Mucosa of rectum (tissue), 2 donors: Measurements from ENCODE around the gene MBP.

Source experiments
- H3K27ac ChIP-seq, 2 donors: one replicate each; pipeline ENCODE4 v1.7.0; 2013; ENCODE audit warnings: inconsistent platforms in 2 of 2, low read depth in 2 of 2, low read length in 2 of 2
- H3K27me3 ChIP-seq, 2 donors: one replicate each; pipeline ENCODE4 v1.7.0; 2013; ENCODE audit warnings: low read length in 2 of 2; ENCODE audit not compliant: control insufficient read depth in 2 of 2, insufficient read depth in 2 of 2
- H3K36me3 ChIP-seq, 2 donors: one replicate each; pipeline ENCODE4 v1.7.0; 2013; ENCODE audit warnings: low read length in 2 of 2; ENCODE audit not compliant: control insufficient read depth in 2 of 2, insufficient read depth in 2 of 2
- H3K4me1 ChIP-seq, 2 donors: one replicate each; pipeline ENCODE4 v1.7.0; 2013; ENCODE audit warnings: low read length in 2 of 2, mild to moderate bottlenecking in 1 of 2; ENCODE audit not compliant: control insufficient read depth in 2 of 2, insufficient read depth in 2 of 2
- H3K4me3 ChIP-seq, 2 donors: one replicate each; pipeline ENCODE4 v1.7.0; 2013; ENCODE audit warnings: low read length in 2 of 2
- H3K9ac ChIP-seq, 2 donors: one replicate each; pipeline ENCODE4 v1.7.0; 2013; ENCODE audit warnings: low read length in 2 of 2, low read depth in 1 of 2, mild to moderate bottlenecking in 1 of 2
- H3K9me3 ChIP-seq, 2 donors: one replicate each; pipeline ENCODE4 v1.7.0; 2013; ENCODE audit warnings: low read length in 2 of 2; ENCODE audit not compliant: control insufficient read depth in 2 of 2
- donor health status: healthy.
- donor health status: Normal muscosa, but diverticular disease.

The MBP gene

GRCh38 chr18:77151772-77152520 is 19.4 kb upstream of the MBP start:
- Histone ChIP-seq H3K36me3 (no peaks in the 10 kb centered on the region), H3K9me3 (no peaks in the 10 kb centered on the region), H3K9ac (no peak overlapping the region), H3K4me3 (no peak overlapping the region), H3K4me1 (no peaks in the 10 kb centered on the region), H3K27me3 (peaks cover 0 to 2% of the 10 kb centered on the region in 2 donors), H3K27ac (no peak overlapping the region)

GRCh38 chr18:77151033-77151771 is 18.6 kb upstream of the MBP start:
- H3K9me3 ChIP-seq: no peaks in the 10 kb centered on the region
- no peak overlapping the region for H3K9ac ChIP-seq
- H3K36me3 ChIP-seq: no peaks in the 10 kb centered on the region
- no peak overlapping the region for H3K27ac ChIP-seq
- no peak overlapping the region for H3K4me3 ChIP-seq
- no peaks in the 10 kb centered on the region for H3K4me1 ChIP-seq
- H3K27me3 ChIP-seq: peaks cover 0 to 2% of the 10 kb centered on the region in 2 donors

- H3K36me3 ChIP-seq: no peaks in the 10 kb centered on the region
- H3K9me3 ChIP-seq: no peaks in the 10 kb centered on the region
- peaks cover 0 to 2% of the 10 kb centered on the region in 2 donors for H3K27me3 ChIP-seq
- no peak overlapping the region for H3K4me3 ChIP-seq
- H3K4me1 ChIP-seq: no peaks in the 10 kb centered on the region
- H3K9ac ChIP-seq: no peak overlapping the region
- no peak overlapping the region for H3K27ac ChIP-seq
Measured at GRCh38 chr18:77150588-77150987, 18.0 kb upstream of the MBP start.

GRCh38 chr18:77148289-77148688 is 15.7 kb upstream of the MBP start:
- Histone ChIP-seq H3K9me3 (peaks cover 0 to 3% of the 10 kb centered on the region in 2 donors), H3K9ac (no peak overlapping the region), H3K4me3 (no peak overlapping the region), H3K36me3 (no peaks in the 10 kb centered on the region), H3K27me3 (no peaks in the 10 kb centered on the region), H3K4me1 (no peaks in the 10 kb centered on the region), H3K27ac (no peak overlapping the region)

GRCh38 chr18:77147418-77147852 is 14.9 kb upstream of the MBP start:
- Histone ChIP-seq H3K36me3 (no peaks in the 10 kb centered on the region), H3K9ac (no peak overlapping the region), H3K9me3 (peaks cover 0 to 5% of the 10 kb centered on the region in 2 donors), H3K27ac (no peak overlapping the region), H3K27me3 (no peaks in the 10 kb centered on the region), H3K4me1 (no peaks in the 10 kb centered on the region), H3K4me3 (no peak overlapping the region)

GRCh38 chr18:77146249-77147080 is 13.9 kb upstream of the MBP start:
- no peaks in the 10 kb centered on the region for H3K36me3 ChIP-seq
- H3K27ac ChIP-seq: no peak overlapping the region
- peaks cover 0 to 5% of the 10 kb centered on the region in 2 donors for H3K9me3 ChIP-seq
- no peaks in the 10 kb centered on the region for H3K4me1 ChIP-seq
- no peak overlapping the region for H3K4me3 ChIP-seq
- no peak overlapping the region for H3K9ac ChIP-seq
- H3K27me3 ChIP-seq: no peaks in the 10 kb centered on the region

GRCh38 chr18:77145364-77145901 is 12.8 kb upstream of the MBP start:
- no peak overlapping the region for H3K9ac ChIP-seq

GRCh38 chr18:77144451-77145118 is 12.0 kb upstream of the MBP start:
- Histone ChIP-seq H3K9ac (no peak overlapping the region), H3K27ac (no peak overlapping the region), H3K27me3 (no peaks in the 10 kb centered on the region), H3K4me1 (no peaks in the 10 kb centered on the region), H3K36me3 (no peaks in the 10 kb centered on the region), H3K9me3 (peaks cover 0 to 5% of the 10 kb centered on the region in 2 donors), H3K4me3 (no peak overlapping the region)

More at GRCh38 chr18:77145364-77145901, 12.8 kb upstream of the MBP start:
- no peak overlapping the region for H3K27ac ChIP-seq
- H3K9me3 ChIP-seq: peaks cover 0 to 5% of the 10 kb centered on the region in 2 donors
- no peaks in the 10 kb centered on the region for H3K27me3 ChIP-seq
- H3K36me3 ChIP-seq: no peaks in the 10 kb centered on the region
- H3K4me3 ChIP-seq: no peak overlapping the region
- no peaks in the 10 kb centered on the region for H3K4me1 ChIP-seq

- H3K9me3 ChIP-seq: peaks cover 0 to 5% of the 10 kb centered on the region in 2 donors
- no peak overlapping the region for H3K4me3 ChIP-seq
- no peaks in the 10 kb centered on the region for H3K36me3 ChIP-seq
- no peak overlapping the region for H3K27ac ChIP-seq
- H3K27me3 ChIP-seq: no peaks in the 10 kb centered on the region
- H3K9ac ChIP-seq: no peak overlapping the region
- H3K4me1 ChIP-seq: no peaks in the 10 kb centered on the region
Measured at GRCh38 chr18:77144046-77144445, 11.5 kb upstream of the MBP start.
